Kidney (tissue), 14 donors: ENCODE measurements around the gene CAMTA1. TPM values are rescaled to one million over a fixed set of nuclear protein-coding genes. Genes with fewer than 3 reads are reported as not detected.
A peak's percentile ranks its signal among the peaks of the same experiment; 100 is the strongest.

ENCODE experiments used
- DNase-seq, 5 donors: peaks; one replicate each; pipeline ENCODE4 v3.0.0-alpha.2; 2013 to 2020
- FAIRE-seq: peaks from 2 replicates; lab custom pipeline; 2012; peaks lifted over from hg19 to GRCh38; lab: Jason Lieb, UNC
- H3K27ac ChIP-seq, 2 donors: one replicate each; pipeline ENCODE4 v1.7.0; 2013; ENCODE audit warnings: low read depth in 2 of 2, low read length in 2 of 2, inconsistent platforms in 1 of 2
- H3K27me3 ChIP-seq: one replicate; pipeline ENCODE4 v1.7.1; 2013; ENCODE audit warnings: low read length, inconsistent platforms; ENCODE audit not compliant: control insufficient read depth, insufficient read depth
- H3K36me3 ChIP-seq, 3 donors: one replicate each; pipeline versions ENCODE4 v1.7.0 to v1.7.1; 2013; ENCODE audit warnings: low read length in 3 of 3, control low read depth in 1 of 3, inconsistent platforms in 1 of 3; ENCODE audit not compliant: insufficient read depth in 3 of 3, control insufficient read depth in 2 of 3
- H3K4me1 ChIP-seq, 3 donors: one replicate each; pipeline versions ENCODE4 v1.7.0 to v1.7.1; 2013; ENCODE audit warnings: low read length in 3 of 3, inconsistent platforms in 1 of 3, low read depth in 1 of 3; ENCODE audit not compliant: control insufficient read depth in 2 of 3, insufficient read depth in 2 of 3
- H3K4me3 ChIP-seq, 3 donors: one replicate each; pipeline versions ENCODE4 v1.7.0 to v1.8.1; 2013; ENCODE audit warnings: low read length in 3 of 3, control low read depth in 1 of 3, inconsistent platforms in 1 of 3
- H3K9ac ChIP-seq, 3 donors: one replicate each; pipeline versions ENCODE4 v1.7.0 to v1.7.1; 2013; ENCODE audit warnings: low read length in 3 of 3, control low read depth in 1 of 3, inconsistent platforms in 1 of 3
- H3K9me3 ChIP-seq, 3 donors: one replicate each; pipeline versions ENCODE4 v1.7.0 to v1.7.1; 2013; ENCODE audit warnings: low read length in 3 of 3, control low read depth in 1 of 3, inconsistent platforms in 1 of 3; ENCODE audit not compliant: control insufficient read depth in 2 of 3, insufficient read depth in 1 of 3
- intact Hi-C: fragments of 100-400 bp; cut with DNase I; formaldehyde crosslinking; loops from one replicate; pipeline ENCODE4 v1.11.1; 2022
- polyA plus RNA-seq: library from polyadenylated mRNA; stranded (reverse); fragments of 350-450 nt; fragmentation: Illumina TruSeq; extraction: RNeasy Lipid Tissue Mini Kit (QIAGEN cat#74804); gene quantifications from one replicate; pipeline ENCODE4 v1.2.3, GENCODE V29; 2014; ENCODE audit warnings: low read depth, low replicate concordance; ENCODE audit not compliant: insufficient read depth
- total RNA-seq: library from RNA; stranded (reverse); fragmentation: NEBNext Ultra II Directional; extraction: Animal tissue kit (Norgen Biotek cat#: 25700); gene quantifications from one replicate; pipeline ENCODE4 v1.2.1, GENCODE V29; 2021
- TF ChIP-seq, protein P1 (sequence below): IDR thresholded peaks from 3 replicates; pipeline ENCODE4 v1.5.1; 2012; ENCODE audit warnings: mild to moderate bottlenecking, moderate library complexity, borderline replicate concordance; ENCODE audit not compliant: insufficient read depth; ENCODE audit errors: extremely low read depth
- donor health status: control.
- donor health status: control.
- donor health status: control.
- donor health status: control.
- donor health status: control.
- donor health status: DM: yes; HTN: yes; CAD: no.
- donor health status: Normal renal cell carcinoma (clear cell type).

The CAMTA1 gene
- total and polyA plus RNA-seq, 2 donors from 2014 or later, result 79.0 to 170 TPM

DNA sequence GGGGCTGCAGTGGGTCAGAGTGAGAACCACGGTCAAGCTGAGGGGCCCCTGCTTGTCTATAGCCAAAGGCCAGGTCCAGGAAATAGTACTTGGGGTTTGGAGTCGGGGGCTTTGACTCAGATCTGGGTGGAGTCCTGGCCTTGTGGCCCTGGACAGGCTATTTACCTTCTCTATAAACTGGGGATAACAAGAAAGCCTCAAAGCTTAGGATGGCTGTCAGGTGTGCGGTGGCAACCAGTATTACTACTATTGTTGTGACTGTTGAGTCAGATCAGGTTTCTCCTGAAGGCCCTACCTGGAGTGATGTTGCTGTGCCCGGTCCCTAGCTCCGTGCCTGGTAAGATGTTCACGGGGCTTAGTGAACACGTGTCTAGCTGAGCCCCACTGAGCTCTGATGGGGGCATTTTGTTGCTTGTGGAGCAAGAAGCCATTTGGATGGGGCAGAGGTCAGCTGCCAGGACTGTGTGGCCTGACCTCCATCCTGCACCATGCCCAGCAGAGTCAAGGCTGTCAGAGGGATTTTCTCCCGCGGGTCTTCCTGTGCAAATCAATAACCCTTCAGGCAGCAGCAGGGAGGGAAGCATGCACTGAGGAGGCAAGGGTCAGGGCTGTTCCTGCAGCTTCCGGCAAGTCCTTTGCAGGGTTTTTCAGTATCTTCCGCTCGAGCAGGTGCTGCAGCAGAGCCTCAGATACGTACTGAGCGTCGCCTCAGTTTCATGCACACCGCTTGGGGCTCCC lies 170.3 kb downstream of the CAMTA1 start:
- DNase-seq, result no peak
- no peak for FAIRE-seq

DNA sequence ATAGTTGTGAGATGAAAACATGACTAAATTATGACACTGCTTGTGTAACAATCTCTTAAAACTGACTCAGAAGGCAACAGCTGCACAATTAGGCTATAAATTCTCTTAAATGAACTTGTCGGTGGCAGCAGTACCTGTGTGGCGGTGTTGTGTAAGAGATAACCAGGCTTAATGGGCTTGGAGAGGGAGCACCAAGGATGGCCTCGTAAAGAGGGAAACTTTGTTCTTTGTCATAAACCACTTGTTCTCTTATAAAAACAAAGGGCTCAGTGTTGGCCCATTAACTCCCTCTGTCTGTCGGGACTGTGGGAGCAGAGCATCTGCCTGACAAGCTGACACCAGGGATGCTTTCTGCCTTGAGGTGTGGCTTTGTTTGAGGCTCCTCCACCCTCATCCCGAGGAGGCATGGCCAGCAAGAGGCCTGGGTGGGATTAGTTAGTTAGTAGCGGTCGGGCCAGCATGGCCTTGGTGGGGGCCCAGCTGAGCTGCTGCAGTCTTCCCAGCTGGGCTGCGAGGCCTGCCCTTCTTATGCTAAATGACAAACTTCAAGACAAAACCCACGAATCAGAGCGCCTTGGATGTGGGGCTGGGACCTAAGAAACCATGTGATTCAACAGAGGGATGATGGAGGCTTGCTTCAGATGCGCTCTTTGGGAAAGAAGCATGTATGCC lies 171.4 kb downstream of the CAMTA1 start:
- DNase-seq, result peak in 4 of 5 donors; percentile 66 to 81 (median 68)
- intact Hi-C loops, result no loop called here
- TF ChIP-seq, protein P1, sequence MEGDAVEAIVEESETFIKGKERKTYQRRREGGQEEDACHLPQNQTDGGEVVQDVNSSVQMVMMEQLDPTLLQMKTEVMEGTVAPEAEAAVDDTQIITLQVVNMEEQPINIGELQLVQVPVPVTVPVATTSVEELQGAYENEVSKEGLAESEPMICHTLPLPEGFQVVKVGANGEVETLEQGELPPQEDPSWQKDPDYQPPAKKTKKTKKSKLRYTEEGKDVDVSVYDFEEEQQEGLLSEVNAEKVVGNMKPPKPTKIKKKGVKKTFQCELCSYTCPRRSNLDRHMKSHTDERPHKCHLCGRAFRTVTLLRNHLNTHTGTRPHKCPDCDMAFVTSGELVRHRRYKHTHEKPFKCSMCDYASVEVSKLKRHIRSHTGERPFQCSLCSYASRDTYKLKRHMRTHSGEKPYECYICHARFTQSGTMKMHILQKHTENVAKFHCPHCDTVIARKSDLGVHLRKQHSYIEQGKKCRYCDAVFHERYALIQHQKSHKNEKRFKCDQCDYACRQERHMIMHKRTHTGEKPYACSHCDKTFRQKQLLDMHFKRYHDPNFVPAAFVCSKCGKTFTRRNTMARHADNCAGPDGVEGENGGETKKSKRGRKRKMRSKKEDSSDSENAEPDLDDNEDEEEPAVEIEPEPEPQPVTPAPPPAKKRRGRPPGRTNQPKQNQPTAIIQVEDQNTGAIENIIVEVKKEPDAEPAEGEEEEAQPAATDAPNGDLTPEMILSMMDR, result no peak
- no peak overlapping the region for H3K27ac ChIP-seq
- no peak overlapping the region for H3K4me3 ChIP-seq
- H3K36me3 ChIP-seq, result no peaks in the 10 kb centered on the region
- H3K9ac ChIP-seq, result no peak overlapping the region
- H3K9me3 ChIP-seq, result no peaks in the 10 kb centered on the region
- no peak for FAIRE-seq
- no peaks in the 10 kb centered on the region for H3K27me3 ChIP-seq
- H3K4me1 ChIP-seq, result peaks cover 3 to 9% (median 6%) of the 10 kb centered on the region in 3 donors

More for the DNA sequence above, 170.3 kb downstream of the CAMTA1 start:
- intact Hi-C loops, result no loop called here
- Histone ChIP-seq H3K9me3 (no peaks in the 10 kb centered on the region), H3K36me3 (no peaks in the 10 kb centered on the region), H3K4me3 (no peak overlapping the region), H3K27me3 (no peaks in the 10 kb centered on the region), H3K4me1 (peaks cover 3 to 6% (median 5%) of the 10 kb centered on the region in 3 donors), H3K9ac (no peak overlapping the region), H3K27ac (no peak overlapping the region)
- TF ChIP-seq, protein P1, result no peak

DNA sequence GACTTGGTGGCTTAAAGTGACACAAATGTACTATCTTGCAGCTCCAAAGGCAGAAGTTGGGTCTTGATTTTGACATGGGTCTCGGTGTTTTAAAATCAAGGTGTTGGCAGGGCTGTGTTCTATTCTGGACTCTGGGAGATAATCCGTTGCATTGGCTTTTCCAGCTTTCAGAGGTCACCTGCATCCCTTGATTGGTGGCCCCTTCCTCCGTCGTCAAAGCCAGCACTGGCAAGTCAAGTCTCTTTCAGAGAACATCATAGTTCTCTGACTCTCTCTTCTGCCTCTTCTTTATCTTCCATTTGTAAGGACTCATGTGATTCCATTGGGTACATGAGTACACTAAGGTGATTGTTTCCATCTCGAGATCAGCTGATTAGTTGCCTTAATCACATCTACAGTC lies 172.1 kb downstream of the CAMTA1 start:
- TF ChIP-seq, protein P1, result no peak
- intact Hi-C loops, result no loop called here
- Histone ChIP-seq H3K36me3 (no peaks in the 10 kb centered on the region), H3K27me3 (no peaks in the 10 kb centered on the region), H3K4me1 (peaks cover 3 to 9% (median 6%) of the 10 kb centered on the region in 3 donors), H3K4me3 (no peak overlapping the region), H3K27ac (no peak overlapping the region), H3K9ac (no peak overlapping the region), H3K9me3 (no peaks in the 10 kb centered on the region)
- DNase-seq (no peak), FAIRE-seq (no peak)
